Measurements from ENCODE around the gene REC8. TPM values are rescaled to one million over a fixed set of nuclear protein-coding genes. Genes with fewer than 3 reads are reported as not detected.
A peak's percentile ranks its signal among the peaks of the same experiment; 100 is the strongest.

REC8 gene
- polyA plus RNA-seq, 1 donor (not counting 4 experiments of a cell fraction or from before 2014, with no cell fraction given): 6.3 TPM

DNA sequence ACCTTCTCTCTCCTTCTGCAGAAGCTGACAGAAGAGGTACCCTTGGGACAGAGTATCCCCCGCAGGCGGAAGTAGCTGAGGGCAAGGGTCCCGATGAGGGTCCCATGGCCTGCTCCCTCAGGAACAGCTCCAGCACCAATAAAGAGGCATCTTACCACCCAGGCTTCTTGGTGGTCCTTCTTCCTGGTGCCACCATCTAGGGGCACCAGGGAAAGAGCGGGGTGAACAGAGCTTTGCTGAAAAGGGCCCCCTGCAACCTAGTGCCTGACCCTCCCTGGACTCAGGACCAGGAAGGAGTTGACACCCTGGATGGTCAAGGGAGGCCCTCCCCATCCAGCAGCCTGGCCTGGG is 11.4 kb upstream of the REC8 start:
- FAIRE-seq (no peak), DNase-seq (ENCODE audit: low read depth, low spot score) (no peak)
- Histone ChIP-seq H3K9ac (ENCODE audit: control insufficient read depth, extremely low read depth, insufficient read depth, low read length) (peak overlapping the region; percentile 100), H3K9me1 (ENCODE audit: control insufficient read depth, extremely low read depth, insufficient read depth, low read length) (no peaks in the 10 kb centered on the region), H3K27me3 (ENCODE audit: control insufficient read depth, extremely low read depth, insufficient read depth, low read length) (no peaks in the 10 kb centered on the region), H3K4me1 (ENCODE audit: control insufficient read depth, extremely low read depth, insufficient read depth, low read length) (peaks cover 29% of the 10 kb centered on the region), H3K79me2 (ENCODE audit: control insufficient read depth, insufficient read depth, low read length) (peaks cover 32% of the 10 kb centered on the region), H3K4me3 (ENCODE audit: control insufficient read depth in 2 of 3, extremely low read depth in 1 of 3, insufficient read depth in 2 of 3, low read depth in 1 of 3, low read length in 3 of 3) (no peak overlapping the region), H3K4me2 (ENCODE audit: control insufficient read depth, extremely low read depth, insufficient read depth, low read depth, low read length) (no peak overlapping the region), H4K20me1 (ENCODE audit: control insufficient read depth, extremely low read depth, insufficient read depth, low read length) (no peaks in the 10 kb centered on the region), H3K27ac (ENCODE audit: control insufficient read depth, insufficient read depth, low read length) (peak overlapping the region; percentile 99), H3K36me3 (ENCODE audit: control insufficient read depth in 2 of 2, extremely low read depth in 1 of 2, insufficient read depth in 2 of 2, low read length in 2 of 2) (peaks cover 51 to 60% of the 10 kb centered on the region in 2 experiments), H3K9me3 (ENCODE audit: control insufficient read depth, low read depth, low read length) (no peaks in the 10 kb centered on the region), H2AFZ (ENCODE audit: control insufficient read depth, low read length) (no peak overlapping the region)
- TF ChIP-seq, protein P1, sequence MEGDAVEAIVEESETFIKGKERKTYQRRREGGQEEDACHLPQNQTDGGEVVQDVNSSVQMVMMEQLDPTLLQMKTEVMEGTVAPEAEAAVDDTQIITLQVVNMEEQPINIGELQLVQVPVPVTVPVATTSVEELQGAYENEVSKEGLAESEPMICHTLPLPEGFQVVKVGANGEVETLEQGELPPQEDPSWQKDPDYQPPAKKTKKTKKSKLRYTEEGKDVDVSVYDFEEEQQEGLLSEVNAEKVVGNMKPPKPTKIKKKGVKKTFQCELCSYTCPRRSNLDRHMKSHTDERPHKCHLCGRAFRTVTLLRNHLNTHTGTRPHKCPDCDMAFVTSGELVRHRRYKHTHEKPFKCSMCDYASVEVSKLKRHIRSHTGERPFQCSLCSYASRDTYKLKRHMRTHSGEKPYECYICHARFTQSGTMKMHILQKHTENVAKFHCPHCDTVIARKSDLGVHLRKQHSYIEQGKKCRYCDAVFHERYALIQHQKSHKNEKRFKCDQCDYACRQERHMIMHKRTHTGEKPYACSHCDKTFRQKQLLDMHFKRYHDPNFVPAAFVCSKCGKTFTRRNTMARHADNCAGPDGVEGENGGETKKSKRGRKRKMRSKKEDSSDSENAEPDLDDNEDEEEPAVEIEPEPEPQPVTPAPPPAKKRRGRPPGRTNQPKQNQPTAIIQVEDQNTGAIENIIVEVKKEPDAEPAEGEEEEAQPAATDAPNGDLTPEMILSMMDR (optimal IDR thresholded peaks at IDR 0.05 in 1 of 3, IDR thresholded peaks at IDR 0.05 in 1 of 3, conservative IDR thresholded peaks at IDR 0.05 in 1 of 3; ENCODE audit: extremely low read depth in 1 of 3, insufficient read depth in 2 of 3, low read length in 3 of 3): no peak
- no peak for TF ChIP-seq EZH2 (IDR thresholded peaks at IDR 0.05; ENCODE audit: low read length)
- dilution Hi-C loops (cut with MboI; ENCODE audit: extremely low pct_ligation_motif_present, low sequenced_read_pairs): no loop called here

DNA sequence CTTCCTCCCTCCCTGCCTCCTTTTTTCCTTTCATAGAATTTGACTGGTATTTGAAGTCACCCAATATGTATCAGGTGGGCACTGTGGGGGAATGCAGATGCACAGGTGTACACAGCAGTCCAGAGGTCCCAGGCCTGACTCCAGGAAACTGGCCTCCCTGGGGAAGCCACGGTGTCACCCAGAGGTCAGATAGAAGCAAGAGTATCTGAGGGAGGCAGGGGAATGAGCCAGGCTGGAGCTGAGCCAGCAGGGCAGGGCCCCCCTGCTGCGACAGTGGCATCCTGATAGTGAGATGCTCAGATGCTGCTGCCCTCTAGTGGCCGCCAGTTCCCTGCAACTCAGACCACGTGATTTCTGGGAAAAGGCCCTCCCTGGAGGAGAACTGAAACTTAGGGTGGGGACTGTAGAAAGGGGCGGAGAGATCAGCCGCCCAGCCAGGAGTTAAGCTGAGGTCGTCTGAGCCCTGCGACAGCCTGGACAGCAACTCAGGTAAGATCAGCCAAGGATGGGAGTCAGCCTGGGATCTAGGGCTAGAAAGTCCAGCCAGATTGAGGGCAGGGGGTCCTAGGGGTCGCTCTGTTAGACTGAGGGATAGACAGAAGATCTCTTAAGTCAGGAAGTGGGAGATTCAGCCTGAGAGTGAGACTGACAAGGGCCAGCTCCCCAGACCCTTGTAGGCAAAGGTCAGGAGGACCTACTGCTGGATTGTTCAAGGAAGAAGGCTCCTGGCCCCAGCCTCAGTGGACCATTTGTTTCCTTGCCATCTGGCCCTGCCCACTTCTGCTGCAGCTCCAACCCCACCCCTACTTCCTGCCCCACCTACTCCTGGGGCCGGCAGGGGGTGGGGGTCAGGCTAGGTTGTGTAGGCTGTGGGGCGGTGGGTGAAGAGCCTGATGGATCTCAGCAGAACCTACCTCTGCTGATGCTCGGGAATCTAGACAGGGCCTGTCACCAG is 10.8 kb upstream of the REC8 start, which contains the start of gene IRF9:
IRF9 (plus strand) TSS at position 416 of the 955 bp plus-strand sequence. CDS start 880 bp downstream, outside the sequence.
- DNase-seq (ENCODE audit: low read depth, low spot score) (peak; percentile 83), FAIRE-seq (peak; percentile 73)
- Histone ChIP-seq H3K27ac (ENCODE audit: control insufficient read depth, insufficient read depth, low read length) (peak within 1 kb of the TSS; percentile 99), H3K9ac (ENCODE audit: control insufficient read depth, extremely low read depth, insufficient read depth, low read length) (peak within 1 kb of the TSS; percentile 100), H3K36me3 (ENCODE audit: control insufficient read depth in 2 of 2, extremely low read depth in 1 of 2, insufficient read depth in 2 of 2, low read length in 2 of 2) (peaks cover 51 to 60% of the 10 kb centered on the region in 2 experiments), H3K4me2 (ENCODE audit: control insufficient read depth, extremely low read depth, insufficient read depth, low read depth, low read length) (peak within 1 kb of the TSS; percentile 100), H3K9me1 (ENCODE audit: control insufficient read depth, extremely low read depth, insufficient read depth, low read length) (no peaks in the 10 kb centered on the region), H2AFZ (ENCODE audit: control insufficient read depth, low read length) (peak within 1 kb of the TSS; percentile 37), H3K4me3 (ENCODE audit: control insufficient read depth in 2 of 3, extremely low read depth in 1 of 3, insufficient read depth in 2 of 3, low read depth in 1 of 3, low read length in 3 of 3) (peak within 1 kb of the TSS; percentile 72 to 96 (median 95)), H3K4me1 (ENCODE audit: control insufficient read depth, extremely low read depth, insufficient read depth, low read length) (peaks cover 29% of the 10 kb centered on the region), H3K27me3 (ENCODE audit: control insufficient read depth, extremely low read depth, insufficient read depth, low read length) (no peaks in the 10 kb centered on the region), H3K9me3 (ENCODE audit: control insufficient read depth, low read depth, low read length) (no peaks in the 10 kb centered on the region), H3K79me2 (ENCODE audit: control insufficient read depth, insufficient read depth, low read length) (peaks cover 32% of the 10 kb centered on the region), H4K20me1 (ENCODE audit: control insufficient read depth, extremely low read depth, insufficient read depth, low read length) (no peaks in the 10 kb centered on the region)
- dilution Hi-C loops (cut with MboI; ENCODE audit: extremely low pct_ligation_motif_present, low sequenced_read_pairs): no loop called here
- TF ChIP-seq, protein P1 (optimal IDR thresholded peaks at IDR 0.05 in 1 of 3, IDR thresholded peaks at IDR 0.05 in 1 of 3, conservative IDR thresholded peaks at IDR 0.05 in 1 of 3; ENCODE audit: extremely low read depth in 1 of 3, insufficient read depth in 2 of 3, low read length in 3 of 3): peak; percentile 89 to 98 (median 97)
- no peak for TF ChIP-seq EZH2 (IDR thresholded peaks at IDR 0.05; ENCODE audit: low read length)

Data from keratinocyte (primary cell).